Thoracic aorta (tissue), 2 donors: ENCODE data around the gene CDC42BPA. TPM values are rescaled to one million over a fixed set of nuclear protein-coding genes. Genes with fewer than 3 reads are reported as not detected.

Experiments used
- ATAC-seq: fragments of 150-250 bp; one replicate; pipeline ENCODE4 v1.8.0; 2017; ENCODE audit warnings: low read depth; ENCODE audit not compliant: insufficient number of reproducible peaks, low FRiP score
- DNase-seq: peaks from one replicate; pipeline ENCODE4 v3.0.0-alpha.2; 2020; ENCODE audit warnings: low spot score
- H3K27ac ChIP-seq, 2 donors: fragments of 200-600 bp; sonication (generic); 1 replicate in 1 of 2; 2 replicates in 1 of 2; pipeline ENCODE4 v1.5.1; 2016; ENCODE audit warnings: mild to moderate bottlenecking in 2 of 2, moderate library complexity in 2 of 2
- H3K27me3 ChIP-seq: fragments of 200-600 bp; sonication (generic); replicated peaks from 2 replicates; pipeline ENCODE4 v1.6.0; 2016; ENCODE audit warnings: mild to moderate bottlenecking; ENCODE audit not compliant: insufficient read depth
- H3K36me3 ChIP-seq: fragments of 200-600 bp; sonication (generic); one replicate; pipeline ENCODE4 v1.5.1; 2016
- H3K4me1 ChIP-seq, 2 donors: fragments of 200-600 bp; sonication (generic); 1 replicate in 1 of 2; 2 replicates in 1 of 2; pipeline versions ENCODE4 v1.5.1 to v1.6.0; 2016; ENCODE audit warnings: low read depth in 2 of 2, mild to moderate bottlenecking in 1 of 2; ENCODE audit not compliant: control insufficient read depth in 1 of 2
- H3K4me3 ChIP-seq: fragments of 200-600 bp; sonication (generic); 2 replicates; pipeline ENCODE4 v1.5.1; 2016; ENCODE audit warnings: mild to moderate bottlenecking
- H3K9me3 ChIP-seq: fragments of 200-600 bp; sonication (generic); 2 replicates; pipeline ENCODE4 v1.5.1; 2016
- total RNA-seq, 2 donors: library from RNA; depleted of rRNA; stranded (reverse); fragments of >200 nt; gene quantifications; one replicate each; pipeline versions ENCODE4 v1.1.0 to v1.2.3, GENCODE V29; 2016
- TF ChIP-seq, protein P1 (sequence below): fragments of 200-600 bp; sonication (generic); IDR thresholded peaks from one replicate; pipeline ENCODE4 v1.5.1; 2019; ENCODE audit warnings: antibody characterized with exemption

CDC42BPA gene
- total RNA-seq, 2 donors from 2014 or later, result 62.4 to 89.7 TPM

DNA sequence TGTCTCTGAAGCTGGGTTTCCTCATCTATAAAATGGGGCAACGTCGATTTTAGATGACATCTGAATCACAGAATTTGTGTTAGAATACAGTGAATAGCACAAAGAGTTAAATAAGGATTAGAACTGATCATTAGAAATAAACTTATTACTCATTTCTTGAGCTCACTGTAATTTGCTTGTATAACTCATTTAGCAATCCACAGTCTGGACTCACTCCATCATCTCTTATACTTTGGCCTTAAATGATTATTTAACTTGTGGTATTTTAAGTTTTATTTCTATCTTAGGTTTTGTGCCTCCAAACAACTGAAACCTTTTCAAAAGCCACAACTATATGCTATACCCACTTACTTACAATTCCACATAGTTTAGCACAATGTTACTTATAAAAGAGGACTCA is 128.0 kb downstream of the CDC42BPA start:
- no peaks in the 10 kb centered on the region for H3K36me3 ChIP-seq
- TF ChIP-seq, protein P1, sequence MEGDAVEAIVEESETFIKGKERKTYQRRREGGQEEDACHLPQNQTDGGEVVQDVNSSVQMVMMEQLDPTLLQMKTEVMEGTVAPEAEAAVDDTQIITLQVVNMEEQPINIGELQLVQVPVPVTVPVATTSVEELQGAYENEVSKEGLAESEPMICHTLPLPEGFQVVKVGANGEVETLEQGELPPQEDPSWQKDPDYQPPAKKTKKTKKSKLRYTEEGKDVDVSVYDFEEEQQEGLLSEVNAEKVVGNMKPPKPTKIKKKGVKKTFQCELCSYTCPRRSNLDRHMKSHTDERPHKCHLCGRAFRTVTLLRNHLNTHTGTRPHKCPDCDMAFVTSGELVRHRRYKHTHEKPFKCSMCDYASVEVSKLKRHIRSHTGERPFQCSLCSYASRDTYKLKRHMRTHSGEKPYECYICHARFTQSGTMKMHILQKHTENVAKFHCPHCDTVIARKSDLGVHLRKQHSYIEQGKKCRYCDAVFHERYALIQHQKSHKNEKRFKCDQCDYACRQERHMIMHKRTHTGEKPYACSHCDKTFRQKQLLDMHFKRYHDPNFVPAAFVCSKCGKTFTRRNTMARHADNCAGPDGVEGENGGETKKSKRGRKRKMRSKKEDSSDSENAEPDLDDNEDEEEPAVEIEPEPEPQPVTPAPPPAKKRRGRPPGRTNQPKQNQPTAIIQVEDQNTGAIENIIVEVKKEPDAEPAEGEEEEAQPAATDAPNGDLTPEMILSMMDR, result no peak
- peaks cover 0 to 3% of the 10 kb centered on the region in 2 donors for H3K4me1 ChIP-seq
- DNase-seq (no peak), ATAC-seq (no peak)
- H3K9me3 ChIP-seq, result no peaks in the 10 kb centered on the region
- H3K4me3 ChIP-seq, result no peak overlapping the region
- no peaks in the 10 kb centered on the region for H3K27me3 ChIP-seq
- no peak overlapping the region for H3K27ac ChIP-seq

DNA sequence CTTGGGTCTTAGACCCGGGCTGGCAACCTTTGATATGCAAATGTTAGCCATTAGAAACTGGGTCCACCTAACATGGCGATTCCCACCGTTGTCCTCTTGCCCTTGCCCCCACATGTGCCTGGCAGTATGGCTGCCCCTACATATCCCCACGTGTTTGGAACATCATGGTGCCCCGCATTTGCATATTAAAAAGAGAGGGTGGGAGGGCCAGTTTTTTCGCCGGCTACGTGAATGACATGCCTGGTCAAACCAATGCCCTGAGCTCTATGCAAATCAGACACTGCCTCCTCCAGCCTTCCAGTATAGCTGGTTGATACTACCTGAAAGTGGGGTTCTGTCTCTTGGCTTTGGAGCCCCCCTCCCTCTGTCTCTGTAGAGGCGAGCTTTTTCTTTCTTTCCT is 133.0 kb downstream of the CDC42BPA start:
- no peaks in the 10 kb centered on the region for H3K27me3 ChIP-seq
- TF ChIP-seq, protein P1, result no peak
- no peaks in the 10 kb centered on the region for H3K4me1 ChIP-seq
- H3K36me3 ChIP-seq, result no peaks in the 10 kb centered on the region
- DNase-seq (no peak), ATAC-seq (no peak)
- no peak overlapping the region for H3K4me3 ChIP-seq
- no peaks in the 10 kb centered on the region for H3K9me3 ChIP-seq
- no peak overlapping the region for H3K27ac ChIP-seq

DNA sequence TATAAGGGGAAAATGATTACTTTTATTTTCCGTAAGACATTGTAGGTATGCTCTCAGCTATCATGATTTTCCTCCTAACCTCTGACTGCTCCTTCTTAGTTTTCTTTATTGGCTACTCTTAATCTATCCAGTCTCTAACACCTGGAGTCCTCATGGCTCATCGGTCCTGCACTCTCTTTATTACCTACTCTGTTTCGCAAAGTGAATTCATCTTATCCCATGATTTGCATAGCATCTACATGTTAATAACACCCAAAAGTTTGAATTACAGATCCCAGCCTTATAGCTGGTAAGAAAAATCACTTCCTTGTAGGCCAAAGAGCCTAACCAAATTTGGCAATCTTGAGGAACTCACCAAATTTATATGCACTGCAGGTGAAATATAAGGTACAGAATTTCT is 136.3 kb downstream of the CDC42BPA start:
- H3K9me3 ChIP-seq, result no peaks in the 10 kb centered on the region
- DNase-seq (no peak), ATAC-seq (no peak)
- H3K4me1 ChIP-seq, result no peaks in the 10 kb centered on the region
- TF ChIP-seq, protein P1, result no peak
- no peaks in the 10 kb centered on the region for H3K27me3 ChIP-seq
- H3K36me3 ChIP-seq, result no peaks in the 10 kb centered on the region
- H3K27ac ChIP-seq, result no peak overlapping the region
- H3K4me3 ChIP-seq, result no peak overlapping the region

DNA sequence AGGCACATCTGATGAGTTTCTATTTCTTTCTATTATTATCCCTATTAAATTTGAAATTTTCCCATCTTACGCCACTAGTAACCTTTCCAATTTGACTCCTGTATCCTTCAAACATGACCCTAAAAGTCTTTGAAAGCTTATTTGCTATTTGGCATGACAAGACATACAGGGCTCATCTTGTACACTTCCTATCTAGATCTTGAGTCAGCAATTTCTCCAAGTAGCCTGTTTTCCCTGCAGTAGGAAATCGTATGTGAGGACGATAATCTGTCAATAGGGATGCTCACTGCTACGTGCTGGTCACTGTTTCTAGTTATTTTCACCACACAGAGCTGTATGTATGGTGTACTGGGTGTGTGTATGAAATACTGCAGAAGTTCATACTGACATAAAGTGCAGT is 142.7 kb downstream of the CDC42BPA start:
- no peaks in the 10 kb centered on the region for H3K9me3 ChIP-seq
- H3K4me3 ChIP-seq, result no peak overlapping the region
- no peak for DNase-seq
- no peak overlapping the region for H3K27ac ChIP-seq
- ATAC-seq, result no peak
- TF ChIP-seq, protein P1, result no peak
- no peaks in the 10 kb centered on the region for H3K36me3 ChIP-seq
- H3K27me3 ChIP-seq, result no peaks in the 10 kb centered on the region
- H3K4me1 ChIP-seq, result no peaks in the 10 kb centered on the region

DNA sequence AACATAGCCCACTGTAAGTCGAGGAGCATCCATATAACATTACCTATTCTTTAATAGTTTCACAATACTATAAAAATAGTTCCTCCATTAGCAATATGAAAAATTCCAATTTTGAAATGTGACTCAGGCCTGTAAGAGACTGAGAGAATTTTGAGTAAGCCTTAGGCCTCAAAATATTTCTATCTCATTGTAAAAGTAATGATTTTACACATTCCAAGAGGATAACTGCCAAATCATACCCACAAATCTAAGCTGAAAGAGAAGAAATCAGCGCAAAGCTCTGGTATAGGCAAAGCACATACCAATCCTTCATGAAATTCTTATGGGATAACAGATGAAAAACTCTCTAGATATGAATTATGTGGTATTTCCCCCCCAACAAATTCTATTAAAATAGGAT is 144.1 kb downstream of the CDC42BPA start:
- H3K4me3 ChIP-seq, result no peak overlapping the region
- no peaks in the 10 kb centered on the region for H3K36me3 ChIP-seq
- ATAC-seq (no peak), DNase-seq (no peak)
- no peaks in the 10 kb centered on the region for H3K4me1 ChIP-seq
- H3K27me3 ChIP-seq, result no peaks in the 10 kb centered on the region
- H3K9me3 ChIP-seq, result no peaks in the 10 kb centered on the region
- H3K27ac ChIP-seq, result no peak overlapping the region
- TF ChIP-seq, protein P1, result no peak
